IMR-90 (cell line): ENCODE results near the gene AMIGO3. TPM values are rescaled to one million over a fixed set of nuclear protein-coding genes. Genes with fewer than 3 reads are reported as not detected.

Experiments used
- ATAC-seq: fragments of 200-7000 bp; cut with Tn5 transposase; 2 replicates; pipeline ENCODE4 v1.9.1; 2020; ENCODE audit warnings: low read depth, mild to moderate bottlenecking, moderate library complexity
- BruUV-seq: library from RNA; stranded (reverse); fragments of 400-500 nt; replicated peaks from 2 replicates; lab custom pipeline; 2021; lab: Mats Ljungman, UMichigan
- CTCF ChIA-PET: fragments of 300-600 bp; formaldehyde crosslinking; extraction: SDS; loops from one replicate; lab custom pipeline; 2021; ENCODE audit warnings: antibody characterized with exemption; lab: Yijun Ruan, JAX
- POLR2A ChIA-PET: fragments of 300-600 bp; sonication (Branson Sonifier 250); formaldehyde crosslinking; loops from one replicate; lab custom pipeline; 2022; ENCODE audit warnings: antibody characterized with exemption; ENCODE audit not compliant: unreplicated experiment; lab: Charles Lee
- DNase-seq: peaks from one replicate; pipeline ENCODE4 v3.0.0; 2013
- H2AFZ ChIP-seq: replicated peaks from 2 replicates; pipeline ENCODE3; 2013; ENCODE audit warnings: low read length, mild to moderate bottlenecking; ENCODE audit not compliant: poor library complexity
- H2AK5ac ChIP-seq: 2 replicates; pipeline ENCODE4 v1.6.1; 2013; ENCODE audit warnings: low read depth, low read length, inconsistent platforms
- H2AK9ac ChIP-seq: replicated peaks from 2 replicates; pipeline ENCODE3; 2013; ENCODE audit warnings: mild to moderate bottlenecking, low read depth, low read length, moderate library complexity; ENCODE audit not compliant: poor library complexity
- H2BK120ac ChIP-seq: 2 replicates; pipeline ENCODE4 v1.6.1; 2013; ENCODE audit warnings: low read depth, low read length, inconsistent platforms
- H2BK15ac ChIP-seq: 3 replicates; pipeline ENCODE4 v1.6.1; 2013; ENCODE audit warnings: low read depth, low read length, inconsistent platforms
- H2BK20ac ChIP-seq: 2 replicates; pipeline ENCODE4 v1.6.1; 2013; ENCODE audit warnings: low read depth, mild to moderate bottlenecking, inconsistent platforms, low read length, moderate library complexity
- H2BK5ac ChIP-seq: 2 replicates; pipeline ENCODE4 v1.6.1; 2013; ENCODE audit warnings: mild to moderate bottlenecking, low read depth, low read length, inconsistent platforms; ENCODE audit not compliant: poor library complexity, severe bottlenecking
- H3K14ac ChIP-seq: replicated peaks from 2 replicates; pipeline ENCODE4 v1.6.1; 2013; ENCODE audit warnings: low read depth, low read length, inconsistent platforms
- H3K18ac ChIP-seq: 2 replicates; pipeline ENCODE4 v1.6.1; 2013; ENCODE audit warnings: low read depth, low read length, control low read depth
- H3K23ac ChIP-seq: 2 replicates; pipeline ENCODE4 v1.6.1; 2013; ENCODE audit warnings: low read depth, low read length, inconsistent platforms
- H3K27ac ChIP-seq: 2 replicates; pipeline ENCODE4 v1.5.1; 2013; ENCODE audit warnings: mild to moderate bottlenecking, control low read depth, low read length; ENCODE audit not compliant: insufficient read depth
- H3K27me3 ChIP-seq: 2 replicates; pipeline ENCODE4 v1.6.1; 2013; ENCODE audit warnings: low read length; ENCODE audit not compliant: control insufficient read depth, insufficient read depth
- H3K36me3 ChIP-seq: 2 replicates; pipeline ENCODE4 v1.6.1; 2013; ENCODE audit warnings: low read length, mixed read lengths; ENCODE audit not compliant: control insufficient read depth, insufficient read depth
- H3K4ac ChIP-seq: 2 replicates; pipeline ENCODE4 v1.6.1; 2013; ENCODE audit warnings: low read depth, low read length, inconsistent platforms
- H3K4me1 ChIP-seq: 2 replicates; pipeline ENCODE4 v1.6.1; 2013; ENCODE audit warnings: low read length, mixed read lengths; ENCODE audit not compliant: control insufficient read depth, insufficient read depth
- H3K4me2 ChIP-seq: 2 replicates; pipeline ENCODE4 v1.6.1; 2013; ENCODE audit warnings: low read depth, mild to moderate bottlenecking, control low read depth, low read length, moderate library complexity
- H3K4me3 ChIP-seq: 2 replicates; pipeline ENCODE4 v1.5.1; 2013; ENCODE audit warnings: low read depth, mild to moderate bottlenecking, control low read depth, low read length, moderate library complexity; ENCODE audit not compliant: insufficient read depth
- H3K56ac ChIP-seq: 2 replicates; pipeline ENCODE4 v1.6.1; 2013; ENCODE audit warnings: low read length, inconsistent platforms; ENCODE audit not compliant: insufficient read depth; ENCODE audit errors: extremely low read depth
- H3K79me1 ChIP-seq, 2 experiments: 2 replicates each; pipeline ENCODE4 v1.6.1; 2013; ENCODE audit warnings: low read length in 2 of 2, inconsistent platforms in 1 of 2, low read depth in 1 of 2
- H3K9ac ChIP-seq: 2 replicates; pipeline ENCODE4 v1.6.1; 2013; ENCODE audit warnings: low read depth, low read length, control low read depth
- H3K9me1 ChIP-seq: 2 replicates; pipeline ENCODE4 v1.6.1; 2013; ENCODE audit warnings: low read length, inconsistent platforms; ENCODE audit not compliant: insufficient read depth
- H3K9me3 ChIP-seq: 2 replicates; pipeline ENCODE4 v1.6.1; 2013; ENCODE audit warnings: low read length; ENCODE audit not compliant: control insufficient read depth, insufficient read depth
- H4K20me1 ChIP-seq: 2 replicates; pipeline ENCODE4 v1.6.1; 2013; ENCODE audit warnings: low read length, inconsistent platforms; ENCODE audit not compliant: insufficient read depth
- H4K5ac ChIP-seq: 2 replicates; pipeline ENCODE4 v1.6.1; 2013; ENCODE audit warnings: mild to moderate bottlenecking, low read depth, low read length, control low read depth
- H4K8ac ChIP-seq, 2 experiments: 2 replicates each; pipeline ENCODE4 v1.6.1; 2013; ENCODE audit warnings: low read depth in 2 of 2, low read length in 2 of 2, control low read depth in 1 of 2, inconsistent platforms in 1 of 2
- H4K91ac ChIP-seq: 2 replicates; pipeline ENCODE4 v1.6.1; 2013; ENCODE audit warnings: low read depth, low read length, inconsistent platforms; ENCODE audit not compliant: insufficient read depth
- NFE2L2 ChIP-seq: fragments of 150-350 bp; IDR thresholded peaks from 2 replicates; pipeline ENCODE4 v1.6.1; 2016; ENCODE audit warnings: low read depth, mild to moderate bottlenecking, low read length
- WGBS, 2 experiments: methylation state at CpG; one replicate each; pipeline versions ENCODE4 v1.1.5 to v1.1.7; 2013; ENCODE audit warnings: missing lambda C conversion rate in 2 of 2; ENCODE audit not compliant: insufficient read length in 1 of 2; ENCODE audit errors: extremely low coverage in 2 of 2; 5-methylcytosine and 5-hydroxymethylcytosine counted together
- dilution Hi-C: fragments of 300-500 bp; cut with HindIII; formaldehyde crosslinking; loops from one replicate; pipeline ENCODE4 v1.14.3; 2018; ENCODE audit warnings: low sequenced_read_pairs; ENCODE audit not compliant: unreplicated experiment
- in situ Hi-C: fragments of 300-500 bp; cut with MboI; formaldehyde crosslinking; loops from 3 replicates; pipeline ENCODE4 v1.14.3; 2019; ENCODE audit warnings: low sequenced_read_pairs, inconsistent platforms, mixed read lengths
- intact Hi-C: fragments of 100-400 bp; cut with micrococcal nuclease; formaldehyde crosslinking; loops from 2 replicates; pipeline ENCODE4 v1.10.0; 2022
- polyA plus RNA-seq, 3 experiments: library from polyadenylated mRNA; depleted of rRNA; stranded (reverse); fragments of >200 nt; gene quantifications; 2 replicates each; pipeline ENCODE4 v1.2.3, GENCODE V29; 2012; ENCODE audit warnings: low replicate concordance in 1 of 3
- total RNA-seq: library from RNA; depleted of rRNA; stranded (reverse); fragments of >200 nt; gene quantifications from 2 replicates; pipeline ENCODE4 v1.2.3, GENCODE V29; 2012

Gene AMIGO3
- total and polyA plus RNA-seq, 2 of the 4 experiments (the other 2 are of a cell fraction): 1.5 TPM; not detected in 1

DNA sequence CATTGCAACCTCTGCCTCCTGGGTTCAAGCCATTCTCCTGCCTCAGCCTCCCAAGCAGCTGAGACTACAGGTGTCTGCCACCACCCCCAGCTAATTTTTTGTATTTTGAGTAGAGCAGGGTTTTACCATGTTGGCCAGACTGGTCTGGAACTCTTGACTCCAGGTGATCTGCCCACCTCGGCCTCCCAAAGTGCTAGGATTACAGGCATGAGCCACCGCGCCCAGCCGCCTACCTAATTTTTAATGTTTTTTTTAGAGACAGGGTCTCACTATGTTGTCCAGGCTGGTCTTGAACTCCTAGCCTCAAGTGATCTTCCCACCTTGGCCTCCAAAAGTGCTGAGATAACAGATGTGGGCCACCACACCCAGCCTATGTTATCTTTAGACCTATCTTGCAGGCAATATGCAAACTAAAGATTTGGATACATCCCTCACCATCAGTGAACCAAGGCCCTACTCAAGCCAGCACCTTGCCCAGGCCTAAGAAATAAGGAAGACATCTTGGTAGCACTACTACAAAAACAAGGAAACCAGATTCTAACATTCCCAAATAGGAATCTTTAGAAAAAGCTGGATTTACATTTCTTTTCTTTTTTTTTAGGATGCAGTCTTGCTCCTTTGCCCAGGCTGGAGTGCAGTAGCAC lies 10.6 kb upstream of the AMIGO3 start:
- intact Hi-C loops (no loop called here), in situ Hi-C loops (no loop called here), dilution Hi-C loops (no loop called here)
- ChIA-PET POLR2A (no interaction called here), CTCF (interaction anchor here (0.6 kb wide), 1 partner anchor 98 kb away, joined by 4 read pairs; no protein-coding TSS in a partner anchor)
- Histone ChIP-seq H3K79me1 (peaks cover 6 to 30% of the 10 kb centered on the region in 2 experiments), H4K91ac (no peak overlapping the region), H2BK20ac (no peak overlapping the region), H3K4me1 (no peaks in the 10 kb centered on the region), H4K8ac (no peak overlapping the region), H4K20me1 (peaks cover 8% of the 10 kb centered on the region; the same call in 1 of the 2 replicates), H2AK9ac (no peak overlapping the region), H3K36me3 (peaks cover 51% of the 10 kb centered on the region), H2BK15ac (no peak overlapping the region), H3K4me3 (no peak overlapping the region), H2AFZ (no peak overlapping the region), H3K4me2 (no peak overlapping the region), H2BK5ac (no peak overlapping the region), H3K4ac (no peak overlapping the region), H2BK120ac (no peak overlapping the region), H4K5ac (no peak overlapping the region), H3K56ac (no peak overlapping the region), H2AK5ac (no peak overlapping the region), H3K9me3 (no peaks in the 10 kb centered on the region), H3K27ac (no peak overlapping the region), H3K9ac (no peak overlapping the region), H3K27me3 (no peaks in the 10 kb centered on the region), H3K23ac (no peak overlapping the region), H3K14ac (no peak overlapping the region), H3K9me1 (0 out of 2 replicates have a peak, but pooled peaks cover 12% of the 10 kb centered on the region), H3K18ac (no peak overlapping the region)
- WGBS, 2 experiments: no CpG with 5 or more reads among the region's 4 CpGs
- ATAC-seq (no peak), DNase-seq (no peak)
- no TSS peak for BruUV-seq
- no peak for TF ChIP-seq NFE2L2
